Glutamatergic neuron (in vitro differentiated cells): Measurements from ENCODE around the gene ASCL2. TPM values are rescaled to one million over a fixed set of nuclear protein-coding genes. Genes with fewer than 3 reads are reported as not detected.

ENCODE experiments used
- DNase-seq: peaks from one replicate; pipeline ENCODE4 v3.0.0; 2022
- H3K27ac Mint-ChIP-seq: one replicate; pipeline ENCODE4 v1.8.0; 2020; ENCODE audit warnings: mild to moderate bottlenecking, mixed read lengths, inconsistent platforms; ENCODE audit not compliant: unreplicated experiment
- H3K27me3 Mint-ChIP-seq: one replicate; pipeline ENCODE4 v1.8.0; 2020; ENCODE audit warnings: mild to moderate bottlenecking, moderate library complexity, mixed read lengths, inconsistent platforms; ENCODE audit not compliant: unreplicated experiment
- H3K36me3 Mint-ChIP-seq: one replicate; pipeline ENCODE4 v1.8.0; 2020; ENCODE audit warnings: mild to moderate bottlenecking, mixed read lengths, inconsistent platforms; ENCODE audit not compliant: unreplicated experiment
- H3K4me1 Mint-ChIP-seq: one replicate; pipeline ENCODE4 v1.8.0; 2020; ENCODE audit warnings: mild to moderate bottlenecking, low read depth, mixed read lengths, inconsistent platforms; ENCODE audit not compliant: unreplicated experiment
- H3K4me3 Mint-ChIP-seq: one replicate; pipeline ENCODE4 v1.8.0; 2020; ENCODE audit warnings: mild to moderate bottlenecking, mixed read lengths, inconsistent platforms; ENCODE audit not compliant: unreplicated experiment
- H3K9me3 Mint-ChIP-seq: one replicate; pipeline ENCODE4 v1.8.0; 2020; ENCODE audit warnings: mild to moderate bottlenecking, moderate library complexity, mixed read lengths, inconsistent platforms; ENCODE audit not compliant: unreplicated experiment
- total RNA-seq: library from RNA; stranded (reverse); fragmentation: NEBNext Ultra II Directional; extraction: Animal tissue kit (Norgen Biotek cat#: 25700); gene quantifications from one replicate; pipeline ENCODE4 v1.2.1, GENCODE V29; 2021; ENCODE audit not compliant: unreplicated experiment
- TF ChIP-seq, protein P1 (sequence below): fragments of 200-600 bp; sonication (generic); IDR thresholded peaks from one replicate; pipeline ENCODE4 v1.5.0; 2021; ENCODE audit not compliant: partially characterized antibody, unreplicated experiment

Gene ASCL2
- total RNA-seq, 1 donor from 2014 or later: not detected

DNA sequence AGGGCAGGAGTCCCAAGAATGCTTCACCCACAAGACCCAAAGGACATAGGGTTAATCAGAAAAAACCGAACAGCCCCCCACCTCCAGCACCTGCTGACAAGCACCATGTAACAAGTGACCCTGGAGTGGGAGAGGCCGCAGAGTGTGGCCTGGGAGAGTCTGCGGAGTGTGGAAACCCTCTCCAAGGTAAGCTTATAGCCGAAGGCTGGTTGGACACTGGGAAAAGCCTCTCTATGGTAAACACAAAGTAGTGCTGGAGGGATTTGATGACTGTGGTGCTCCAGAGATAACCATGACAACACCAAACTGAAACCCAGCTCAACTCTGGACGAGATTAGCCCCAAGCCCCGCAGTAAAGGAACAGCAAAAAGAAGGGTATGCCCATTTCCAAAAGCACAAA, 19.2 kb downstream of the ASCL2 start:
- peaks cover 7% of the 10 kb centered on the region for H3K9me3 Mint-ChIP-seq
- TF ChIP-seq, protein P1, sequence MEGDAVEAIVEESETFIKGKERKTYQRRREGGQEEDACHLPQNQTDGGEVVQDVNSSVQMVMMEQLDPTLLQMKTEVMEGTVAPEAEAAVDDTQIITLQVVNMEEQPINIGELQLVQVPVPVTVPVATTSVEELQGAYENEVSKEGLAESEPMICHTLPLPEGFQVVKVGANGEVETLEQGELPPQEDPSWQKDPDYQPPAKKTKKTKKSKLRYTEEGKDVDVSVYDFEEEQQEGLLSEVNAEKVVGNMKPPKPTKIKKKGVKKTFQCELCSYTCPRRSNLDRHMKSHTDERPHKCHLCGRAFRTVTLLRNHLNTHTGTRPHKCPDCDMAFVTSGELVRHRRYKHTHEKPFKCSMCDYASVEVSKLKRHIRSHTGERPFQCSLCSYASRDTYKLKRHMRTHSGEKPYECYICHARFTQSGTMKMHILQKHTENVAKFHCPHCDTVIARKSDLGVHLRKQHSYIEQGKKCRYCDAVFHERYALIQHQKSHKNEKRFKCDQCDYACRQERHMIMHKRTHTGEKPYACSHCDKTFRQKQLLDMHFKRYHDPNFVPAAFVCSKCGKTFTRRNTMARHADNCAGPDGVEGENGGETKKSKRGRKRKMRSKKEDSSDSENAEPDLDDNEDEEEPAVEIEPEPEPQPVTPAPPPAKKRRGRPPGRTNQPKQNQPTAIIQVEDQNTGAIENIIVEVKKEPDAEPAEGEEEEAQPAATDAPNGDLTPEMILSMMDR: no peak

DNA sequence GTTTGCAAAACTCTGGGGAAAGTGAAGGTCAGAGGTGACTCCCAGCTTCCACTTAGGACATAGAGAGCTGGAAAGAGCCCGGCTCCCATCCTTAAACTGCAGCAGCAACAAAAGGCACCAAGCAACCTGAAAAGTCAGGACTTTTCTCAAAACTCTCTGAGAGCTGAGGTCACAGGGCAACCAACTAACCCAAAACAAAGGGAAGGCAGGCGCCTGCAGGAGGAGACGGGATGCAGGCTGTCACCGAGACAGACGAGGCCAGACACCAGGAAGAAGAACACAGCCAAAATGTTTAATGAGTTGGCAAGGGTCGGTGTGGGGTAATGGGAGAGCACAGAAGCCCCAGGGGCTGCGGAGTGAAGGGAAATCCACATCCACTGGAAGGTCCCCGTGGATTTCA, 19.9 kb downstream of the ASCL2 start:
- Mint-ChIP-seq H3K9me3 (peaks cover 6% of the 10 kb centered on the region), H3K27me3 (peaks cover 9% of the 10 kb centered on the region), H3K27ac (no peak overlapping the region), H3K4me1 (peaks cover 9% of the 10 kb centered on the region), H3K36me3 (no peaks in the 10 kb centered on the region), H3K4me3 (no peak overlapping the region)
- DNase-seq: no peak
- TF ChIP-seq, protein P1: no peak

More for the DNA sequence above, 19.2 kb downstream of the ASCL2 start:
- Mint-ChIP-seq H3K27ac (no peak overlapping the region), H3K4me3 (no peak overlapping the region), H3K27me3 (peaks cover 9% of the 10 kb centered on the region), H3K4me1 (peaks cover 9% of the 10 kb centered on the region), H3K36me3 (no peaks in the 10 kb centered on the region)
- DNase-seq: no peak

DNA sequence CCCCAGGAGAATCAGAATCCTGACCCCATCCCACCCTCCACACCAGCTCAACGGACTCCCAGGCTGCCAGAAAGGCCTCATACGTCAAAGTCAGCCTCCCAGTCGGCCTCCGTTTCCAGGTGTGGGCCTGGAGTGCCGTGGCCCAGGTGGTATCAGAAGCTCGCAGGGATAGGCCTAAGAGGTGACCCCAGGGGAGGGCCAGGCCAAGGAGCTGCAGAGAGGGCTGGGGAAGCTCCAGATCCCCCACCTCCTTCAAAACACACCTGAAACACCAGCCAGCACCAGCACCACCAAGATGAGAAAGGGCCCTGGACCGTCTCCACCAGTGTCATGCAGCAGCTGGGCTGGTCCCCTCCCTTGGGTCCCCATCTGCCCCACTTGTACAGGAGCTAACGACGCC, 20.3 kb downstream of the ASCL2 start:
- TF ChIP-seq, protein P1: no peak
- peaks cover 9% of the 10 kb centered on the region for H3K4me1 Mint-ChIP-seq

DNA sequence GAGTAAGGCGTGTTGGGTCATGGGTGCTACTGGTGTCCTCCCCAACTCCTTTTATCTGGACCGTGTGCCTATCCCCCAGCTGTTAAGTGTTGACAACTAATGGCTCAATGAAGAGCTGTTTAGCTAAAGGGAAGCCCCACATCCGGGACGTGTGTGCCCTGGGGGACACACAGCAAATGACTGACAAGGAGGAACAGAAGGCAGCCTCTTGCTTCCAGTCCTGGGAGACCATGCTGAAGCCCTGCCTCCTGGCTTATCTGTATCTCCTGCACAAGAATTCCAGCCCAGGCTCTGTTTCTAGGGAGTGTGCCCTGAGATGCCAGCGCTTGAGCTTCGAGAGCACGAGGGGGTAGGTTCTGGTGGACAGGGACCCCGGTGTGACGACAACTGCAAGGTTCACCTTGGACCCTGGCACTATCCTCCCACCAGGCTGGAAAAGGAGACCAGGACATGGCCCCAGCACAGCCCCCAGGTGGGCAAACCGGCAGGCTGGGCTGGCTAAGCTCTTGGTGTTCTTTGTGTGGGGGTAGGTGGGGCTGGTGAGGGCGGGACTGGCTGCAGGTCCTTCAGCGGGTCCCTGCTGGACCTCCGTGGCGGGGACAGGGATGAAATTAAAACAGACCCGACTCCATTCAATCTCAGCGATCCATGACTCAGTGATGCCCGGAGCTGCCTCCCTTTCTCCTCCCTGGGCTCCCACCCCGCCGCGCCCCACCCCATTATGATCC, 21.0 kb downstream of the ASCL2 start:
- H3K9me3 Mint-ChIP-seq: peaks cover 6% of the 10 kb centered on the region
- H3K4me1 Mint-ChIP-seq: peaks cover 9% of the 10 kb centered on the region
- no peak overlapping the region for H3K4me3 Mint-ChIP-seq
- TF ChIP-seq, protein P1: no peak
- no peak overlapping the region for H3K27ac Mint-ChIP-seq
- no peaks in the 10 kb centered on the region for H3K36me3 Mint-ChIP-seq
- no peak for DNase-seq
- H3K27me3 Mint-ChIP-seq: peaks cover 7% of the 10 kb centered on the region

More for the DNA sequence above, 20.3 kb downstream of the ASCL2 start:
- Mint-ChIP-seq H3K9me3 (peaks cover 6% of the 10 kb centered on the region), H3K27ac (no peak overlapping the region), H3K4me3 (no peak overlapping the region), H3K27me3 (peaks cover 9% of the 10 kb centered on the region), H3K36me3 (no peaks in the 10 kb centered on the region)
- DNase-seq: no peak

- Mint-ChIP-seq H3K27me3 (peaks cover 7% of the 10 kb centered on the region), H3K36me3 (no peaks in the 10 kb centered on the region), H3K9me3 (peaks cover 6% of the 10 kb centered on the region), H3K27ac (no peak overlapping the region), H3K4me1 (peaks cover 9% of the 10 kb centered on the region), H3K4me3 (no peak overlapping the region)
- no peak for DNase-seq
- TF ChIP-seq, protein P1: no peak
Observed at GRCh38 chr11:2248762-2249161, 21.6 kb downstream of the ASCL2 start.
